Loucy (cell line): ENCODE measurements around the gene WWOX.

Source experiments
- CTCF ChIP-seq: fragments of 200-600 bp; sonication (generic); conservative IDR thresholded peaks from 2 replicates; pipeline ENCODE4 v1.5.1; 2014; ENCODE audit warnings: mild to moderate bottlenecking, antibody characterized with exemption, low read length
- EZH2phosphoT487 ChIP-seq: fragments of 200-600 bp; IDR thresholded peaks from 2 replicates; pipeline ENCODE4 v1.6.1; 2018; ENCODE audit warnings: antibody characterized with exemption, mild to moderate bottlenecking, moderate library complexity, borderline replicate concordance

DNA sequence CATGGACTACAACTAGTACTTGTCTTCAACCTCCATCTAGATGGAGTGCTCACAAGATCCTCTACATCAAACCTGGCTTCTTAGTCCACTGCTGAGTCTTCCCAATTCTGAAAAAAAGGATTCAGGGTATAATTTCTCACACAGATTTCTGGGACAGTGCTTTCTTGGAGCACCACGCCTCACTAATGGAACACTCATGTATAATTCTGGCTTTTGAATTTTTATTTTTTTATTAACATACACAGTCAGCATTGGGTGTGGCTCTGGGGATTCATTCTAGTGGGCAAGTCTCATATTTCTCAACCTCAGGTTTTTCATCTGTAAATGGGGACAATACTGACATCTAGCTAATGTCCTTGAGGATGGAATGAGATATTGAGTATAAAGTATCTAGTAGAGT lies 696.0 kb downstream of the WWOX start:
- no peak for TF ChIP-seq CTCF
- no peak for TF ChIP-seq EZH2phosphoT487
